Measurements from ENCODE around the gene LTC4S.

DNA sequence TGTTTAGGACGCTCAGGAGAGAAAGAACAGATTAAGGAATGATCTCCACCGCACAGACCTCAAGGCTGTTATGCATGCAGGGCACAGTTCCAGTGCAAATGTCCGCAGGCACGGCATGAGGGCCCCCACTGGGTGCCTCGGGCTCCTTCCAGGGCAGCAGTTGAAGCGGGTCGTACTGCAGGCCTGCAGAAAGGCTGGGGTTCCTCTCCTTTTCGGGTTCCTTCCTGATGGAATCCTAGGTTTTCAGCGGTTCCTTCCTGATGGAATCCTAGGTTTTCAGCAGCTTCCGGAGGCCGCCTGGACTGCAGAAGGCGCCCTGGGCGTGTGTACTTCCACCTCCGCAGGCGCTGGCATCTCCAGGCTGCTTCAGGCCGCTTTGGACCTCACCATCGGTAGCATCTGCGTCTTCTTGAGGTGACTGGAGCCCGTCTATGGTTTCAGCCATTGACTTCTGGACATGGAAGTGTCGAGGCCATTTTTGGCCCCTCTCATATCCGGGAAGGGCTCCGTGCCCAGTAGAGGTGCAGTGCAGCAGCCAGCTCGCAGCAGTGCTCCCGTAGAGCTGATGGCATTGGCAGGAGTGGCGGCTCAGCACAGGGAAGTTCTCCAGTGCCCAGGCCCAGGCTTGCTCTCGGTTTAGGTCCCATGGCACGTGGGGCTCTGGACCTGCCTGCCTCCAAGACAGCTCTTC is 18.5 kb downstream of the LTC4S start:
- TF ChIP-seq, protein P1, sequence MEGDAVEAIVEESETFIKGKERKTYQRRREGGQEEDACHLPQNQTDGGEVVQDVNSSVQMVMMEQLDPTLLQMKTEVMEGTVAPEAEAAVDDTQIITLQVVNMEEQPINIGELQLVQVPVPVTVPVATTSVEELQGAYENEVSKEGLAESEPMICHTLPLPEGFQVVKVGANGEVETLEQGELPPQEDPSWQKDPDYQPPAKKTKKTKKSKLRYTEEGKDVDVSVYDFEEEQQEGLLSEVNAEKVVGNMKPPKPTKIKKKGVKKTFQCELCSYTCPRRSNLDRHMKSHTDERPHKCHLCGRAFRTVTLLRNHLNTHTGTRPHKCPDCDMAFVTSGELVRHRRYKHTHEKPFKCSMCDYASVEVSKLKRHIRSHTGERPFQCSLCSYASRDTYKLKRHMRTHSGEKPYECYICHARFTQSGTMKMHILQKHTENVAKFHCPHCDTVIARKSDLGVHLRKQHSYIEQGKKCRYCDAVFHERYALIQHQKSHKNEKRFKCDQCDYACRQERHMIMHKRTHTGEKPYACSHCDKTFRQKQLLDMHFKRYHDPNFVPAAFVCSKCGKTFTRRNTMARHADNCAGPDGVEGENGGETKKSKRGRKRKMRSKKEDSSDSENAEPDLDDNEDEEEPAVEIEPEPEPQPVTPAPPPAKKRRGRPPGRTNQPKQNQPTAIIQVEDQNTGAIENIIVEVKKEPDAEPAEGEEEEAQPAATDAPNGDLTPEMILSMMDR (IDR thresholded peaks at IDR 0.05): no peak
- TF ChIP-seq EP300 (IDR thresholded peaks at IDR 0.05) (no peak), CBX8 (IDR thresholded peaks at IDR 0.05) (no peak), JUNB (IDR thresholded peaks at IDR 0.05) (no peak)
